ENCODE measurements around the gene SPRYD3.

GRCh38 chr12:53069621-53070410, 9.4 kb downstream of the SPRYD3 start:
- TF ChIP-seq POLR2A (IDR thresholded peaks at IDR 0.05) (no peak), CTCF (IDR thresholded peaks at IDR 0.05) (no peak)

Data from uterus (tissue), 2 donors.